Hematopoietic multipotent progenitor cell treated with erythropoietin and hydrocortisone succinate and interleukin-3 and kit ligand, for 6 days (in vitro differentiated cells): ENCODE data around the gene SPATA6L.
"Not testable (repeated sequence)": the region's sequence is repeated elsewhere in the genome, so short reads cannot be mapped to it uniquely, and the experiment has no call there.

Experiments used
- DNase-seq: peaks from one replicate; pipeline ENCODE4 v3.0.0-alpha.2; 2015

Gene SPATA6L

GRCh38 chr9:4620881-4621555 lies 45.3 kb downstream of the SPATA6L start:
- no peak for DNase-seq

- DNase-seq, result no peak
These were observed 46.1 kb downstream of the SPATA6L start for GRCh38 chr9:4620057-4620765.

GRCh38 chr9:4618700-4619099 lies 47.6 kb downstream of the SPATA6L start:
- DNase-seq, result no peak

- DNase-seq, result no peak
These were observed 48.5 kb downstream of the SPATA6L start for GRCh38 chr9:4617752-4618151.

GRCh38 chr9:4615778-4616177 lies 50.5 kb downstream of the SPATA6L start:
- no peak for DNase-seq

GRCh38 chr9:4615251-4615650 lies 51.0 kb downstream of the SPATA6L start:
- DNase-seq, result no peak

- no peak for DNase-seq
These were observed 51.7 kb downstream of the SPATA6L start for GRCh38 chr9:4614627-4615026.

- DNase-seq, result not testable (repeated sequence)
These were observed 60.2 kb downstream of the SPATA6L start for GRCh38 chr9:4606033-4606432.

GRCh38 chr9:4604678-4605095 lies 61.6 kb downstream of the SPATA6L start:
- DNase-seq, result peak; percentile 88

- DNase-seq, result no peak
These were observed 62.5 kb downstream of the SPATA6L start for GRCh38 chr9:4603830-4604229.

GRCh38 chr9:4600368-4600767 lies 65.9 kb downstream of the SPATA6L start:
- DNase-seq, result peak; percentile 18

- DNase-seq, result no peak
These were observed 69.9 kb downstream of the SPATA6L start for GRCh38 chr9:4596165-4596922.

- no peak for DNase-seq
These were observed 71.3 kb downstream of the SPATA6L start for GRCh38 chr9:4594994-4595393.

- no peak for DNase-seq
These were observed 71.7 kb downstream of the SPATA6L start for GRCh38 chr9:4594545-4594944.

- no peak for DNase-seq
These were observed 73.4 kb downstream of the SPATA6L start for GRCh38 chr9:4592886-4593285.

GRCh38 chr9:4592295-4592694 lies 74.0 kb downstream of the SPATA6L start:
- no peak for DNase-seq

GRCh38 chr9:4591123-4591500 lies 75.2 kb downstream of the SPATA6L start:
- no peak for DNase-seq

GRCh38 chr9:4590430-4591122 lies 75.7 kb downstream of the SPATA6L start:
- no peak for DNase-seq

- DNase-seq, result no peak
These were observed 77.6 kb downstream of the SPATA6L start for GRCh38 chr9:4588721-4589120.

- DNase-seq, result no peak
These were observed 81.1 kb downstream of the SPATA6L start for GRCh38 chr9:4585135-4585534.

- DNase-seq, result no peak
These were observed 81.6 kb downstream of the SPATA6L start for GRCh38 chr9:4584636-4585035.

GRCh38 chr9:4583001-4583400 lies 83.3 kb downstream of the SPATA6L start:
- no peak for DNase-seq

- DNase-seq, result no peak
These were observed 84.3 kb downstream of the SPATA6L start for GRCh38 chr9:4581861-4582565.
